IMR-90 (cell line): ENCODE measurements around the gene DOCK1. TPM values are rescaled to one million over a fixed set of nuclear protein-coding genes. Genes with fewer than 3 reads are reported as not detected.

ENCODE experiments used
- ATAC-seq: fragments of 200-7000 bp; cut with Tn5 transposase; 2 replicates; pipeline ENCODE4 v1.9.1; 2020; ENCODE audit warnings: low read depth, mild to moderate bottlenecking, moderate library complexity
- BruUV-seq: library from RNA; stranded (reverse); fragments of 400-500 nt; replicated peaks from 2 replicates; lab custom pipeline; 2021; lab: Mats Ljungman, UMichigan
- CTCF ChIA-PET: fragments of 300-600 bp; formaldehyde crosslinking; extraction: SDS; loops from one replicate; lab custom pipeline; 2021; ENCODE audit warnings: antibody characterized with exemption; lab: Yijun Ruan, JAX
- POLR2A ChIA-PET: fragments of 300-600 bp; sonication (Branson Sonifier 250); formaldehyde crosslinking; loops from one replicate; lab custom pipeline; 2022; ENCODE audit warnings: antibody characterized with exemption; ENCODE audit not compliant: unreplicated experiment; lab: Charles Lee
- DNase-seq: peaks from one replicate; pipeline ENCODE4 v3.0.0; 2013
- H2AFZ ChIP-seq: replicated peaks from 2 replicates; pipeline ENCODE3; 2013; ENCODE audit warnings: low read length, mild to moderate bottlenecking; ENCODE audit not compliant: poor library complexity
- H2AK5ac ChIP-seq: 2 replicates; pipeline ENCODE4 v1.6.1; 2013; ENCODE audit warnings: low read depth, low read length, inconsistent platforms
- H2AK9ac ChIP-seq: replicated peaks from 2 replicates; pipeline ENCODE3; 2013; ENCODE audit warnings: mild to moderate bottlenecking, low read depth, low read length, moderate library complexity; ENCODE audit not compliant: poor library complexity
- H2BK120ac ChIP-seq: 2 replicates; pipeline ENCODE4 v1.6.1; 2013; ENCODE audit warnings: low read depth, low read length, inconsistent platforms
- H2BK15ac ChIP-seq: 3 replicates; pipeline ENCODE4 v1.6.1; 2013; ENCODE audit warnings: low read depth, low read length, inconsistent platforms
- H2BK20ac ChIP-seq: 2 replicates; pipeline ENCODE4 v1.6.1; 2013; ENCODE audit warnings: low read depth, mild to moderate bottlenecking, inconsistent platforms, low read length, moderate library complexity
- H2BK5ac ChIP-seq: 2 replicates; pipeline ENCODE4 v1.6.1; 2013; ENCODE audit warnings: mild to moderate bottlenecking, low read depth, low read length, inconsistent platforms; ENCODE audit not compliant: poor library complexity, severe bottlenecking
- H3K14ac ChIP-seq: replicated peaks from 2 replicates; pipeline ENCODE4 v1.6.1; 2013; ENCODE audit warnings: low read depth, low read length, inconsistent platforms
- H3K18ac ChIP-seq: 2 replicates; pipeline ENCODE4 v1.6.1; 2013; ENCODE audit warnings: low read depth, low read length, control low read depth
- H3K23ac ChIP-seq: 2 replicates; pipeline ENCODE4 v1.6.1; 2013; ENCODE audit warnings: low read depth, low read length, inconsistent platforms
- H3K27ac ChIP-seq: 2 replicates; pipeline ENCODE4 v1.5.1; 2013; ENCODE audit warnings: mild to moderate bottlenecking, control low read depth, low read length; ENCODE audit not compliant: insufficient read depth
- H3K27me3 ChIP-seq: 2 replicates; pipeline ENCODE4 v1.6.1; 2013; ENCODE audit warnings: low read length; ENCODE audit not compliant: control insufficient read depth, insufficient read depth
- H3K36me3 ChIP-seq: 2 replicates; pipeline ENCODE4 v1.6.1; 2013; ENCODE audit warnings: low read length, mixed read lengths; ENCODE audit not compliant: control insufficient read depth, insufficient read depth
- H3K4ac ChIP-seq: 2 replicates; pipeline ENCODE4 v1.6.1; 2013; ENCODE audit warnings: low read depth, low read length, inconsistent platforms
- H3K4me1 ChIP-seq: 2 replicates; pipeline ENCODE4 v1.6.1; 2013; ENCODE audit warnings: low read length, mixed read lengths; ENCODE audit not compliant: control insufficient read depth, insufficient read depth
- H3K4me2 ChIP-seq: 2 replicates; pipeline ENCODE4 v1.6.1; 2013; ENCODE audit warnings: low read depth, mild to moderate bottlenecking, control low read depth, low read length, moderate library complexity
- H3K4me3 ChIP-seq: 2 replicates; pipeline ENCODE4 v1.5.1; 2013; ENCODE audit warnings: low read depth, mild to moderate bottlenecking, control low read depth, low read length, moderate library complexity; ENCODE audit not compliant: insufficient read depth
- H3K56ac ChIP-seq: 2 replicates; pipeline ENCODE4 v1.6.1; 2013; ENCODE audit warnings: low read length, inconsistent platforms; ENCODE audit not compliant: insufficient read depth; ENCODE audit errors: extremely low read depth
- H3K79me1 ChIP-seq, 2 experiments: 2 replicates each; pipeline ENCODE4 v1.6.1; 2013; ENCODE audit warnings: low read length in 2 of 2, inconsistent platforms in 1 of 2, low read depth in 1 of 2
- H3K9ac ChIP-seq: 2 replicates; pipeline ENCODE4 v1.6.1; 2013; ENCODE audit warnings: low read depth, low read length, control low read depth
- H3K9me1 ChIP-seq: 2 replicates; pipeline ENCODE4 v1.6.1; 2013; ENCODE audit warnings: low read length, inconsistent platforms; ENCODE audit not compliant: insufficient read depth
- H3K9me3 ChIP-seq: 2 replicates; pipeline ENCODE4 v1.6.1; 2013; ENCODE audit warnings: low read length; ENCODE audit not compliant: control insufficient read depth, insufficient read depth
- H4K20me1 ChIP-seq: 2 replicates; pipeline ENCODE4 v1.6.1; 2013; ENCODE audit warnings: low read length, inconsistent platforms; ENCODE audit not compliant: insufficient read depth
- H4K5ac ChIP-seq: 2 replicates; pipeline ENCODE4 v1.6.1; 2013; ENCODE audit warnings: mild to moderate bottlenecking, low read depth, low read length, control low read depth
- H4K8ac ChIP-seq, 2 experiments: 2 replicates each; pipeline ENCODE4 v1.6.1; 2013; ENCODE audit warnings: low read depth in 2 of 2, low read length in 2 of 2, control low read depth in 1 of 2, inconsistent platforms in 1 of 2
- H4K91ac ChIP-seq: 2 replicates; pipeline ENCODE4 v1.6.1; 2013; ENCODE audit warnings: low read depth, low read length, inconsistent platforms; ENCODE audit not compliant: insufficient read depth
- BHLHE40 ChIP-seq: fragments of 150-350 bp; IDR thresholded peaks from 2 replicates; pipeline ENCODE4 v1.6.1; 2016; ENCODE audit warnings: mild to moderate bottlenecking, low read depth, low read length
- CEBPB ChIP-seq: IDR thresholded peaks from 2 replicates; pipeline ENCODE4 v1.6.1; 2012; ENCODE audit warnings: low read depth, low read length, improper control_type of control experiment
- CHD1 ChIP-seq: IDR thresholded peaks from 2 replicates; pipeline ENCODE4 v1.6.1; 2012; ENCODE audit warnings: low read depth, low read length, improper control_type of control experiment
- CTCF ChIP-seq: conservative IDR thresholded peaks from 2 replicates; pipeline ENCODE4 v1.5.1; 2012; ENCODE audit warnings: mild to moderate bottlenecking, low read depth, low read length, improper control_type of control experiment
- ELK1 ChIP-seq: fragments of 150-350 bp; IDR thresholded peaks from 2 replicates; pipeline ENCODE4 v1.6.1; 2016; ENCODE audit warnings: low read depth, mild to moderate bottlenecking, low read length, moderate library complexity, borderline replicate concordance
- FOS ChIP-seq: fragments of 150-350 bp; IDR thresholded peaks from 2 replicates; pipeline ENCODE4 v1.6.1; 2016; ENCODE audit warnings: low read depth, low read length
- MAFK ChIP-seq: IDR thresholded peaks from 2 replicates; pipeline ENCODE4 v1.6.1; 2012; ENCODE audit warnings: low read depth, low read length, improper control_type of control experiment
- MAZ ChIP-seq: IDR thresholded peaks from 2 replicates; pipeline ENCODE4 v1.6.1; 2012; ENCODE audit warnings: low read depth, mild to moderate bottlenecking, low read length, improper control_type of control experiment, moderate library complexity, borderline replicate concordance
- MXI1 ChIP-seq: IDR thresholded peaks from 2 replicates; pipeline ENCODE4 v1.6.1; 2012; ENCODE audit warnings: low read depth, mild to moderate bottlenecking, low read length, moderate library complexity, borderline replicate concordance
- NFE2L2 ChIP-seq: fragments of 150-350 bp; IDR thresholded peaks from 2 replicates; pipeline ENCODE4 v1.6.1; 2016; ENCODE audit warnings: low read depth, mild to moderate bottlenecking, low read length
- POLR2A ChIP-seq: IDR thresholded peaks from 2 replicates; pipeline ENCODE4 v1.6.1; 2012; ENCODE audit warnings: mild to moderate bottlenecking, low read depth, low read length
- RAD21 ChIP-seq: IDR thresholded peaks from 2 replicates; pipeline ENCODE4 v1.6.1; 2012; ENCODE audit warnings: low read length, improper control_type of control experiment
- RCOR1 ChIP-seq: IDR thresholded peaks from 2 replicates; pipeline ENCODE4 v1.6.1; 2012; ENCODE audit warnings: mild to moderate bottlenecking, low read length, improper control_type of control experiment; ENCODE audit not compliant: insufficient replicate concordance
- RFX5 ChIP-seq: IDR thresholded peaks from 2 replicates; pipeline ENCODE4 v1.8.0; 2012; ENCODE audit warnings: low read depth, mild to moderate bottlenecking, low read length, moderate library complexity
- SMC3 ChIP-seq: fragments of 150-350 bp; IDR thresholded peaks from 2 replicates; pipeline ENCODE4 v1.6.1; 2016; ENCODE audit warnings: low read depth, mild to moderate bottlenecking, antibody characterized with exemption, low read length, moderate library complexity
- USF2 ChIP-seq: fragments of 150-350 bp; IDR thresholded peaks from 2 replicates; pipeline ENCODE4 v1.6.1; 2017; ENCODE audit warnings: mild to moderate bottlenecking, antibody characterized with exemption, low read length, low read depth
- WGBS, 2 experiments: methylation state at CpG; one replicate each; pipeline versions ENCODE4 v1.1.5 to v1.1.7; 2013; ENCODE audit warnings: missing lambda C conversion rate in 2 of 2; ENCODE audit not compliant: insufficient read length in 1 of 2; ENCODE audit errors: extremely low coverage in 2 of 2; 5-methylcytosine and 5-hydroxymethylcytosine counted together
- dilution Hi-C: fragments of 300-500 bp; cut with HindIII; formaldehyde crosslinking; loops from one replicate; pipeline ENCODE4 v1.14.3; 2018; ENCODE audit warnings: low sequenced_read_pairs; ENCODE audit not compliant: unreplicated experiment
- in situ Hi-C: fragments of 300-500 bp; cut with MboI; formaldehyde crosslinking; loops from 3 replicates; pipeline ENCODE4 v1.14.3; 2019; ENCODE audit warnings: low sequenced_read_pairs, inconsistent platforms, mixed read lengths
- intact Hi-C: fragments of 100-400 bp; cut with micrococcal nuclease; formaldehyde crosslinking; loops from 2 replicates; pipeline ENCODE4 v1.10.0; 2022
- polyA plus RNA-seq, 3 experiments: library from polyadenylated mRNA; depleted of rRNA; stranded (reverse); fragments of >200 nt; gene quantifications; 2 replicates each; pipeline ENCODE4 v1.2.3, GENCODE V29; 2012; ENCODE audit warnings: low replicate concordance in 1 of 3
- total RNA-seq: library from RNA; depleted of rRNA; stranded (reverse); fragments of >200 nt; gene quantifications from 2 replicates; pipeline ENCODE4 v1.2.3, GENCODE V29; 2012

Gene DOCK1
- total and polyA plus RNA-seq, 2 of the 4 experiments (the other 2 are of a cell fraction), result 28.2 to 71.0 TPM

GRCh38 chr10:127067542-127068194, 162.4 kb downstream of the DOCK1 start:
- CTCF ChIA-PET, result no interaction called here
- Histone ChIP-seq H3K4me2 (no peak overlapping the region), H3K23ac (no peak overlapping the region), H2BK20ac (no peak overlapping the region), H3K36me3 (peaks cover 58% of the 10 kb centered on the region), H2AK9ac (no peak overlapping the region), H2AK5ac (no peak overlapping the region), H3K14ac (no peak overlapping the region), H3K27ac (no peak overlapping the region), H3K4me1 (no peaks in the 10 kb centered on the region), H3K9me3 (no peaks in the 10 kb centered on the region), H3K4me3 (no peak overlapping the region), H3K9ac (no peak overlapping the region), H3K79me1 (peaks cover 4 to 7% of the 10 kb centered on the region in 2 experiments; a peak in 2 of 4 replicates), H4K20me1 (no peaks in the 10 kb centered on the region), H3K27me3 (no peaks in the 10 kb centered on the region), H4K5ac (no peak overlapping the region), H4K91ac (no peak overlapping the region), H2BK5ac (no peak overlapping the region), H3K9me1 (peaks cover 12% of the 10 kb centered on the region), H2BK15ac (no peak overlapping the region), H3K18ac (no peak overlapping the region), H3K56ac (no peak overlapping the region), H2AFZ (no peak overlapping the region), H4K8ac (no peak overlapping the region), H3K4ac (no peak overlapping the region), H2BK120ac (no peak overlapping the region)
- no TSS peak for BruUV-seq
- no peak for TF ChIP-seq CTCF
- no peak for TF ChIP-seq RCOR1
- TF ChIP-seq ELK1, result no peak
- no peak for TF ChIP-seq RAD21
- no peak for TF ChIP-seq FOS
- no peak for TF ChIP-seq RFX5
- no peak for TF ChIP-seq POLR2A
- no peak for TF ChIP-seq SMC3
- no peak for TF ChIP-seq BHLHE40
- no peak for TF ChIP-seq MXI1
- no peak for TF ChIP-seq CHD1
- TF ChIP-seq CEBPB, result no peak
- no peak for TF ChIP-seq MAFK
- no peak for TF ChIP-seq MAZ
- no peak for TF ChIP-seq USF2
- TF ChIP-seq NFE2L2, result no peak
- dilution Hi-C loops, result no loop called here
- ATAC-seq (no peak), DNase-seq (no peak)
- POLR2A ChIA-PET, result no interaction called here
- WGBS, 2 experiments, result no CpG with 5 or more reads among the region's 4 CpGs
- intact Hi-C loops, result no loop called here
- in situ Hi-C loops, result no loop called here
